Cardiac septum (tissue), 1 donor: ENCODE results near the gene CCDC196. TPM values are rescaled to one million over a fixed set of nuclear protein-coding genes. Genes with fewer than 3 reads are reported as not detected.

ENCODE experiments used
- DNase-seq: peaks from one replicate; pipeline ENCODE4 v3.0.0-alpha.2; 2020; ENCODE audit warnings: low spot score
- intact Hi-C: fragments of 100-400 bp; cut with DNase I; formaldehyde crosslinking; loops from one replicate; pipeline ENCODE4 v1.14.0; 2022
- long read RNA-seq: library from polyadenylated mRNA; unstranded; transcript quantifications from one replicate; pipeline ENCODE4 v2.0.0, GENCODE V29; 2021
- total RNA-seq: library from RNA; stranded (reverse); fragmentation: NEBNext Ultra II Directional; extraction: Animal tissue kit (Norgen Biotek cat#: 25700); gene quantifications from one replicate; pipeline ENCODE4 v1.2.1, GENCODE V29; 2021
- donor health status: DM: no; HTN: no; CAD: no.

The CCDC196 gene, protein sequence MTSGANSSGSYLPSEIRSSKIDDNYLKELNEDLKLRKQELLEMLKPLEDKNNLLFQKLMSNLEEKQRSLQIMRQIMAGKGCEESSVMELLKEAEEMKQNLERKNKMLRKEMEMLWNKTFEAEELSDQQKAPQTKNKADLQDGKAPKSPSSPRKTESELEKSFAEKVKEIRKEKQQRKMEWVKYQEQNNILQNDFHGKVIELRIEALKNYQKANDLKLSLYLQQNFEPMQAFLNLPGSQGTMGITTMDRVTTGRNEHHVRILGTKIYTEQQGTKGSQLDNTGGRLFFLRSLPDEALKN
- not detected for total RNA-seq
- long read RNA-seq, partial matches to known transcripts: 0 of 1 reads
- long read RNA-seq, other reads (novel, unspliced or antisense): 1 of 1 reads

GRCh38 chr14:66485910-66486421 is at the start of gene CCDC196:
Gene CCDC196 (plus strand): TSS chr14:66486371. CDS start chr14:66486503, 132 bp downstream.
- intact Hi-C loops: loop anchor here (10.0 kb wide), 1 partner anchor 61 kb away; no protein-coding TSS in a partner anchor
- DNase-seq: no peak

- intact Hi-C loops: no loop called here
Observed at GRCh38 chr14:66440801-66441200, 45.4 kb upstream of the CCDC196 start.

GRCh38 chr14:66442953-66443571 is 43.1 kb upstream of the CCDC196 start:
- DNase-seq: no peak
- intact Hi-C loops: no loop called here

More at GRCh38 chr14:66440801-66441200, 45.4 kb upstream of the CCDC196 start:
- DNase-seq: no peak

DNA sequence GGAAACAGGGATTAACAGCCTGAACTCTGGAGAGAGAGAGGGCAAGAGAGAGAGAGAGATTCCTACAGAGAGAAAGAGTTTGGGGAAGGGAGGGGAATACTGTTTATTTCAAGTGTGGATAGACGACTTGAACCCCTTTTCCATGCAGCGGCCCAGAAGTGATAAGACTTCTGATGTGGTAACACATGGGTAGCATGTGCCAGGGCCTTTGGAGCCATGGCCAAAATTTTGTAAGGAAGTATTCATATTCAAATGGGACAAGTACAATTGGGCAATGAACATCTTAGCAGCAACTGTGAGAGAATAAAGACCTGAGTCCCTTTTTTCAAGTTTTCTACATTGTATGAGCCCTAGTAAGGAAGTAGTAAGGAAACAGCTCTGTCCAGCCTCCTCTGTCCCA is 42.4 kb upstream of the CCDC196 start:
- intact Hi-C loops: no loop called here
- no peak for DNase-seq

- no peak for DNase-seq
Observed at GRCh38 chr14:66444271-66444927, 41.8 kb upstream of the CCDC196 start.

GRCh38 chr14:66445936-66446335 is 40.2 kb upstream of the CCDC196 start:
- intact Hi-C loops: no loop called here
- DNase-seq: no peak

More at GRCh38 chr14:66444271-66444927, 41.8 kb upstream of the CCDC196 start:
- intact Hi-C loops: no loop called here

DNA sequence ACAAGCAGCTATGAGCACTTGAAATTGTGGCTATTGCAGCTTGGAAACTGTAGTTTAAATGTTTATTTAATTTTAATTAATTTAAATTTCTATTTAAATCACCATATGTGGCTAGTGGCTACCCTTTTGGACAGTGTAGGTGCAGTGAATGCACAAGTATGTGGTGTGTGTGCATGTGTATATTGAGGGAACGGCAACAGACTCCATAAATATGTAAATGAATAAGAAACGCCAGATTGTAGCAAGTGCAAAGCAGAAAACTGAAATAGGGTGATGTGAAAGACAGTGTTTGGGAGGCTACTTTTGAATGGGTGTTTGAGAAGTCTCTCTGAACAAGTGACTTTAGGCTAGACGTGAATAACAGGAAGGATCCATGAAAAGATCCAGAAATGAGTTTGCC is 32.7 kb upstream of the CCDC196 start:
- no peak for DNase-seq
- intact Hi-C loops: no loop called here

- DNase-seq: no peak
- intact Hi-C loops: no loop called here
Observed at GRCh38 chr14:66459603-66460002, 26.6 kb upstream of the CCDC196 start.

- DNase-seq: no peak
Observed at GRCh38 chr14:66464261-66464660, 21.9 kb upstream of the CCDC196 start.

GRCh38 chr14:66468778-66469367 is 17.3 kb upstream of the CCDC196 start:
- intact Hi-C loops: no loop called here
- DNase-seq: no peak

More at GRCh38 chr14:66464261-66464660, 21.9 kb upstream of the CCDC196 start:
- intact Hi-C loops: no loop called here

- no peak for DNase-seq
- intact Hi-C loops: no loop called here
Observed at GRCh38 chr14:66471584-66471983, 14.6 kb upstream of the CCDC196 start.

GRCh38 chr14:66472251-66472650 is 13.9 kb upstream of the CCDC196 start:
- no peak for DNase-seq
- intact Hi-C loops: no loop called here

DNA sequence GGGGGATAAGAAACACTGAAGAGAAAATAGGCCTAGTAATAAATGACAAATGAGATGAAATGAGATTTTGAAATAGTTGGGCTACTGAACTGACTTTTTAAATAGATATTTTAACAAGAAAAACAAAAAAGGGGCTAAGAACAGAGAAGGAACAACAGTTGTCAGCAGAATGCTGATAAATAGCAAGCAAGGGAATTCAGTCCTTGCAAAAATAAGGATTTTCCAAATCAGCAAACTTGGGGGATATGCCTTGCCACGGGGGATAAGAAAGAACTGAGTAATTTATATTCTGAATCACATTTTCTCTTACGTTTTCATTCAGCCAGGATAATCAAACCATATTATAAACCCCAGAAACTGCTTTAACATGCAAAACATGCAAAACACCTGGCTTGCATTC is 12.9 kb upstream of the CCDC196 start:
- no peak for DNase-seq
- intact Hi-C loops: no loop called here

- no peak for DNase-seq
- intact Hi-C loops: no loop called here
Observed at GRCh38 chr14:66476964-66477363, 9.2 kb upstream of the CCDC196 start.

- intact Hi-C loops: no loop called here
- DNase-seq: no peak
Observed at GRCh38 chr14:66477567-66477966, 8.6 kb upstream of the CCDC196 start.

- no peak for DNase-seq
- intact Hi-C loops: loop anchor here (10.0 kb wide), 1 partner anchor 58 kb away; no protein-coding TSS in a partner anchor
Observed at GRCh38 chr14:66482873-66483272, 3.3 kb upstream of the CCDC196 start.

DNA sequence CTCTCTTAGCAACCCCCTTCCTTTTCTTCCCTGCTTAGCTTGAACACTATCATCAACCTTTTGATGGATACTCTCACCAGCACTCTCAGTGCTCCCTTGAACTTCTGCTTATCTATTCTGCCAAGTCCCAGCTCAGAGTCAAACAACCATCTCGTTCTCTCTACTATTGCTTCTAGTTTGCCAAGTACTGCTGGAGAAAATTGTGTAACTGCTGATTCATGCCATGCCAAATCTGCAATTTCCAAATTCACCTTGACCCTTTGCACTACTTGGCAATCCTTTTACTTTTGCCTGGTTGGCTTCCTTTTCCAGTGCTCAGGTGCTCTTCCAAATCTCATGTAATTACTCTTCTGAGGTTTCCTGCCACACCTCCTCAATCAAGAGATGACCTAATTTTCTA is 2.8 kb upstream of the CCDC196 start:
- no peak for DNase-seq
- intact Hi-C loops: loop anchor here (10.0 kb wide), 1 partner anchor 59 kb away; no protein-coding TSS in a partner anchor

DNA sequence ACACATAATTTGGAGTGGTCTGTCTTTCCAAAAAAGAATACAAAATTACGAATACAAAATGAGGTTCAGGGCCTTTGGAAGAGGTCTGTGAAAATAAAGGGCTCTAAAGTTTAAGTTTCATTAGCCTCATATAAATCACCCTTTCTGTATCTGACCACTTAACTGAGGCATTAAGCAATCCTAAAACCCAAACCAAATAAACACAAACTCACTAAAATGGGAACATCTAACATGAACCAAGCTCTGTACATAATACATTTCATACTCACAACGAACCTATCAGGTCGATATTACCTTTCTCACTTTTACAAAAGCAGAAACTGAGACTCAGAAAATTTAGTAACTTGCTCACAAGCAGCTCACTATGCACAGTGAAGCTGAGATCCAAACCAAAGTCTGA is 1.1 kb upstream of the CCDC196 start:
- intact Hi-C loops: loop anchor here (10.0 kb wide), 1 partner anchor 60 kb away; no protein-coding TSS in a partner anchor

DNA sequence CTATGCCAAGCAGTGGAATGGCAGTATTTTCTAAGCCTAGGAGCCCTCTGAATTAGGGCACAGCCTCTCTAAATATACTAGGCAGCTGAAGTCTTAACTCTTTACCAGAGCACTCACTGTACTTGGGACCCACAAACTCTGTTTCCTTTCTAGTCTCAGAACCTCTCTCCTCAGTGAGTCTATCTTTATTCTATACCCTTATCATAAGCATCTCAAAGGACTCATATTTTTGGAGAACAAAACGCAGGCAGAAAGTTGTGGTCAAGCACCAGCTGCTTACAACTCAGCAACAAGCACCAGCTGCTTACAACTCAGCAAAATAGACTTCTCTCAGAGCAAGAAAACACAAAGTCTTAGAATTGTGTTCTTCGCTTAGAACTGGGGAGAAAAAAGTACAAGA is 993 bp downstream of the CCDC196 start:
- no peak for DNase-seq
- intact Hi-C loops: loop anchor here (10.0 kb wide), 1 partner anchor 62 kb away; no protein-coding TSS in a partner anchor

More for the DNA sequence above, 1.1 kb upstream of the CCDC196 start:
- no peak for DNase-seq
